ENCODE measurements around the gene ACOXL.
"Not testable (repeated sequence)": the region's sequence is repeated elsewhere in the genome, so short reads cannot be mapped to it uniquely, and the experiment has no call there.

Gene ACOXL

DNA sequence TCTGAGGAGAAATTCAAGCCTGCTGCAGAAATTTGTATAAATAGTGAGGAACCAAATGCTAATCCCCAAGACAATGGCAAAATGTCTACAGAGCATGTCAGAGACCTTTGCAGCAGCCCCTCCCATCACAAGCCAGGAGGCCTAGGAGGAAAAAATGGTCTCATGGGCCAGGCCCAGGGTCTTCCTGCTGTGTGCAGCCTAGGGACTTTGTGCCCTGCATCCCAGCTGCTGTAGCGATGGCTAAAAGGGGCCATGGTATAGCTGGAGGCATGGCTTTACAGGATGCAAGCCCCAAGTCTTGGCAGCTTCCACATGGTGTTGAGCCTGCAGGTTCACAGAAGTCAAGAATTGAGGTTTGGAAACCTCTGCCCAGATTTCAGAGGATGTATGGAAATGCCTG is 197.2 kb downstream of the ACOXL start:
- no peak for DNase-seq (ENCODE audit: low spot score)

DNA sequence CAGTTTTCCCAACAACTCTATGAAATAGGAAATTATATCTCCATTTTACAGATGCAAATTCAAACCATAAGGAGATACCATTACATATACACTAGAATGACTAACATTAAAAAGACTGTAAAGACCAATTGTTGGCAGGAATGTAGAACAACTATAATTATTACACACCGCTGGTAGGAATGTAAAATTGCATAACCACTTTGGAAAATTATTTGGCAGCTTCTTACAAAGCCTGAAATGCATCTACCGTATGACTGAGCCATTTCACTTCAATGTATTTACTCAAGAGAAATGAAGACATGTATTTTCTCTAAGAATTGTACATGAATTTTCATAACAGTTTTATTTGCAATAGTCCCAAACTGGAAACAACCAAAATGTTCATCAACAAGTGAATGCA is 199.3 kb downstream of the ACOXL start:
- no peak for DNase-seq (ENCODE audit: low spot score)

DNA sequence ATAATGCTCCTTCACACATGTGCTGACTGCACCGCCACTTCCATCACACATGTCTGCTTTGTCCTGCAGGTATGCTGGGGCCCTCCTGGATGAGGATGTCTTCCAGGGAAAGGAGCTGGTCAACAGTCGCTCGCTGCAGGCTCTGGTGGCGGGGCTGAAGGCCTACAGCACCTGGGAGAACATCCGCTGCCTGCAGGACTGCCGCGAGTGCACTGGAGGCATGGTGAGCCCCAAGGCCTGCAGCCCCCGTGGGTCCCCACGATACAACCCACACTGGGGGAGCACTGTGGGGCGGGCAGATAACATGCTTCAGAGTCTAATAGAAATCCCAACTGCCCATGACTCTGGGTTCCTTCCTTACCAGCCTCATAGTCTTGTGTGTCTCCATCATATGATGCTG is 201.0 kb downstream of the ACOXL start:
- DNase-seq (ENCODE audit: low spot score), result no peak

DNA sequence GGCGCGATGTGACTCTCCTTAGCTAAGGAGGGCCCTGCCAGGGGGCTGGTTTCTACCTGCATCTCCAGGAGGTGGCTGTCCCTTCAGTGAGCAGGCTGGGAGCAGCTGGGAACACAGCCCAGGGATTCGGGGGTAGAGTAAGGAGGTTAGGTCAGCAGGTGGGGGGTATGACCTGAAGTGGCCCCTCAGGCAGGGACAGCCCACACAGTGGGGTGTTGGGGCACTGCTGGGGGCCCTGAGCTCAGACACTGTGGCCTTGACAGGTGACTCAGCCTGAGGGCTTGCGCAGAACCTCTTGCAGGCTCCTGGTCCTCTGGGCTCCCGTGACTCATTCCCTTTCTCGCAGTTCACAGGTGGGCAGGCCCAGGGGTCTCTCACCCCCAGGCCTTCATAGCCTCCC is 202.6 kb downstream of the ACOXL start:
- no peak for DNase-seq (ENCODE audit: low spot score)

DNA sequence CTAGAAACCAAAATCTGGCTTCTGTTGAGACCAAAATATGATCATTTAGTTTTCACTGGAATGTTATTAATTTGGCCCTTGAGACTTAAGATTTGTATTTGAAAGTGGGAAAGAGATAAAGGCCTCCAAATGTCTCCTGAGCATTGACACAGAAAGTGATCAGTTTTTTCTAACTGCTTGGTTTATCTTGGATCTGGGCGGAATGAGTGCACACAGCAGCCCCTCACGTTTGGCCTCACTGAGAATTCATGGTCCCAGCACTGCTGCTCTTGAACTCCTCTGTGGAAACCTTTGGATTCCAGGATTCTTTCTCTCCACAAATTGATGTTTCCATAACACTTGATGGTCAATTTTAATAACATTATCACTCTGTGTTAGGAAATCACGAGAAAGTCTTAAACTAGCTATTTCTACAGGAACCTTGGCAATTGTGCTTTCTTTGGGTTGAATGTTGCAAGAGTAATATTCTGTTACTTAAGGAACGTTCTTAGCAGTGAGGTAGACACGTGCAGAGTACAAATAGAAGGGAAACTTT is 208.1 kb downstream of the ACOXL start:
- no peak for DNase-seq (ENCODE audit: low spot score)

DNA sequence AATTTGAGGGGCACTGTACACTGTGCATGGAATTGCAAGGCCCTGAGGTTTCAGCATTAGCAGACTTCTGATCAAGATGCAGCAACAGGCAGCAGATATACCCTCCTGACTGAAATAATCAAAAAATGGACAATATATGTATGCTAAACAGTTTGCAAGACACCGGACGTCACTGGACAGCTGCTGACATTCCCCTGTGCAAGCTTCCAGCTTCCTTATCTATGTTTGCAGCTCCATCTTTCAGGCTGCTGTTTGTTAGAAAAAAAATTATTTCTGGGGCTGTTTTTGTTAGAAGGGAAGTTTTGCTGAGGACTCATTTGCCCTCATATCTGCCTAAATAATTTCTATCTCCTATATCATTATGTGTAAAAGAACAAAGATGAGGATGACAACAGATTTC is 208.9 kb downstream of the ACOXL start:
- no peak for DNase-seq (ENCODE audit: low spot score)

DNA sequence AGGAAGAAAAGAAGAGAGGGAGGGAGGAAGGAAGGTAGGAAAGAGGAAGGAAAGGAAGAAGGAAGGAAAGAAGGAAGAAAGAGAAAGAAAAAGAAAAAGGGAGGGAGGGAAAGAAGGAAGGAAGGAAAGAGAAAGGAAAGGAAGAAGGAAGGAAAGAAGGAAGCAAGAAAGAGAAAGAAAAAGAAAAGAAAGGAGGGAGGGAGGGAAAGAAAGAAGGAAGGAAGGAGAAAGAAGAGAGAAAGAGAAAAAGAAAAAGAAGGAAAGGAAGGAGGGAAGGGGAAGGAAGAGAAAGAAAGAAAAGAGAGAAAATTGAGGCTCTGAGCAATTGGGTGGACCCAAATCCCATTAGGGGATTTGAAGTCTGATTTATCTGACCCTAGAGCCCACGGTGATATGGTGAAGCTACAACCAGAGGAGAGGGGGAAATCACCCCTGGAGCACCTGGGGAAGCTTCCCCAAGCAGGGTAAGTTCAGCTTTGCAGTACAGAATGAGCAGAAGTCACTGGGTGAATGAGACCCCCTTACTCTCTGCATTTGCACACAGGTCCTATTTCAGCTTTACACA is 210.8 kb downstream of the ACOXL start:
- DNase-seq (ENCODE audit: low spot score), result no peak

DNA sequence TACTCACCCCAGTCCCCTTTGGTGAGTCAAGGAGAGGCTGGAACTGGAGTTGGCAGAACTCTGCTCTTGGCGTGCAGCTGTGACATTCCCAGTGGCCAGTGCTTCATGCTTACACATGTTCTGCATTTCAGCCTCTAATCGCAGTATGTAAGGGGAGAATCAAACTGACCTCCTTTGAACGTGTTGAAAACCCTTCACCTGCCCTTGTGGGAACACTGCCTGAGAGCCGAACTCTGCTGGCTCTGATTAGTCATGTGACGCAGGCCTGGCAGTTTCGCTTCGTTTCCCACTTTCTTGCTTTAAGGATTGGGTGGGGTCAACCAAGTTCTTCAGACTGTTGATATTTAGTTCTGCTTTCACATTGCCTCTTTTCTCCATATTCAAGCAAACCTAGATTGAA is 214.5 kb downstream of the ACOXL start:
- no peak for DNase-seq (ENCODE audit: low spot score)

DNA sequence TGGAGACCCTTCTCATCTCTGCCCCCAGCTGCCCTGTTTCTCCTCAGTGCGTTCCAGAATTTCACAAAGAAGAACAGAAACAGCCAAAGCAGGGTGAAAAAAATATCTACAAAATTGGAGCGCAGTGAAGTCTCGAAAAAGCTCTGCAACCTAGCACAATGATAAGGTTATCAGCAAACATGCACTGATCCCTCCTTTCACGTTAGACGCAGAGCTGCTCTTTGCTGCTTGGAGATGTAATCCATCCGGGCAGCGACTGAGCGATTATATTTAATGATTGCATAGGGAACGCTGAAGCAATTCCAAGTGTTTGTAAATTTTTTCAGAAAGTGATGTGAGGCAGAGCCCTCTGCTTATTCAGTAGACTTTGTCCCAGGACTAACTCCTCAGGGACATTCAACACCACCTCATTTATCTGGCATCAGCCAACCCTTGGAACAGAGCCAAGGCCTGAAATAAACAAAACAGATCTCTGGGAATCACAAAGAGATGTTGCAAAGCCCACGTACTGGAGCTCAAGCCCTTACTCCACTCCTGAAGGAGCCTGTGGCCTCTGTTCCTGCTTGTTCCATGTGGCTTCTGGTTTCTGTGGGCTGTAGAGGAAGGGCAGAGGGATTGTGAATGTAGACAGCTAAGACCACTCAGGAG is 215.8 kb downstream of the ACOXL start:
- DNase-seq (ENCODE audit: low spot score), result no peak

DNA sequence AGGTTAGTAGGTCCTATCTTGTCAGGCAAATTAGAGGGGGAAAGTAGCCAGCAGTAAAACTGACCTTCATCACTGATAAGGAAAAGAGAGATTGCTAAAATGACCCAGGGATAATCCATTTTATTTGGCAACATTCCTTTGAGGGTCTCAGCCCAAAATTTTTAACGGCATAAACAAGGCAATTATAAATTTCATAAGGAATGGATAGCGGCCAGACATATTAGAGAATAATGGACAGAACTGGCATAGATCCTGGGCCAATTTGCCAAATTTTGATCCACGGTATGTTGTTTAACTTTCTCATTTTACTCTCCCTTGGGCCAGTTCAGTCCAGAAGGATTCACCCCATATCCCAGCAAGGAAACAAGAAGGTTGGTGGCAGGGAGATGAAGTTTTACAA is 217.9 kb downstream of the ACOXL start:
- no peak for DNase-seq (ENCODE audit: low spot score)

DNA sequence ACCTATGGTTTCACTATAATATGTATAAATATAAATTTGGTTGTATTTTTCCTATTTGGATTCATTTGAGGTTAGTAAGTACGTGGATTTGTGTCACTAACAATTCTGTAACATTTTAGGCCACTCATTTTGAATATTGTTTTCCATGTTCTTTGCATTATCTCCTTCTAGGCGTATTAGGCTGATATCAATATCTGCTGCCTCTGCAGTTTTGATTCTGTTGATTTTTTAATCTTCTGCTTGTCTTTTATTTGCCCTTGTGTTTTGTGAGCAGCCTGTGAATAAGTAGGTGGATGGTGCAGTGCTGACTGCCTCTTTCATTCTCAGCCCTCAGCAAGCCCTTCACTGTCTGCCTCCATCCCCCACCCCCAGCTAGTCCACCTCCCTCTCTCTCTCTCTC is 222.7 kb downstream of the ACOXL start:
- no peak for DNase-seq (ENCODE audit: low spot score)

DNA sequence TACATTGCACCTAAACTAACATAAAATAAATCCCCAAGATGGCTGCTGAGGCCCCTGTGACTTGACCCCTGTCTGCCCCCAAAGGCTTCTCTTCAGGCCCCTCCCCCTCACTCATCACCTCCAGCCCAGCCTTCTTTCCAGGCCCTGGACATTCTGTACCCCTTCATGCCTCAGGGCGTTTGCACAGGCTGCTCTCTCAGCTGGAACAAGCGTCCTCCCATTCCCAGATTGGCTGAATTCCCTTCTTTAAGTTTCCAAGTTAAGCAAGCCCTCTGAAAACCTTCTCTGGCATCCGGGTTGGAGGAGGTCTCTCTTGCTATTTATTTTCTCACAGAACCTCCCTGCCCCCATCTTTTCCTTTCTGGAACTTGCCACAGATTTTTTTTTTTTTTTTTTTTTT is 223.2 kb downstream of the ACOXL start:
- DNase-seq (ENCODE audit: low spot score), result no peak

DNA sequence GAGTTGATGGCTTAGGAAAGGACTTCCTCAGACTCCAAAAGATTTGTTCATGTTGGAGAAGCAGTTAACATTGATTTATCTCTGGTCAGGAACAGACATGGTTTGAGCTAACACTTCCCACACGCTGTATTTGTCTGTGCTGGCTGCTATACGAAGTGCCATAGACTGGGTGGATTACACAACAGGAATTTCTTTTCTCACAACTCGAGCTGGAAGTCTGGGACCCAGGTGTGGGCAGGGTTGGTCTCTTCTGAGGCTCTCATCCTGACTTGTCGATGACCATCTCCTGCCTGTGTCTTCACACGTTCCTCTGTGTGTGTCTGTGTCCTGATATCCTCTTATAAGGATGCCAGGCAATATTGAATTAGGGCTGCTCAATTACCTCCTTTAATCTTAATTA is 224.9 kb downstream of the ACOXL start:
- DNase-seq (ENCODE audit: low spot score), result no peak

DNA sequence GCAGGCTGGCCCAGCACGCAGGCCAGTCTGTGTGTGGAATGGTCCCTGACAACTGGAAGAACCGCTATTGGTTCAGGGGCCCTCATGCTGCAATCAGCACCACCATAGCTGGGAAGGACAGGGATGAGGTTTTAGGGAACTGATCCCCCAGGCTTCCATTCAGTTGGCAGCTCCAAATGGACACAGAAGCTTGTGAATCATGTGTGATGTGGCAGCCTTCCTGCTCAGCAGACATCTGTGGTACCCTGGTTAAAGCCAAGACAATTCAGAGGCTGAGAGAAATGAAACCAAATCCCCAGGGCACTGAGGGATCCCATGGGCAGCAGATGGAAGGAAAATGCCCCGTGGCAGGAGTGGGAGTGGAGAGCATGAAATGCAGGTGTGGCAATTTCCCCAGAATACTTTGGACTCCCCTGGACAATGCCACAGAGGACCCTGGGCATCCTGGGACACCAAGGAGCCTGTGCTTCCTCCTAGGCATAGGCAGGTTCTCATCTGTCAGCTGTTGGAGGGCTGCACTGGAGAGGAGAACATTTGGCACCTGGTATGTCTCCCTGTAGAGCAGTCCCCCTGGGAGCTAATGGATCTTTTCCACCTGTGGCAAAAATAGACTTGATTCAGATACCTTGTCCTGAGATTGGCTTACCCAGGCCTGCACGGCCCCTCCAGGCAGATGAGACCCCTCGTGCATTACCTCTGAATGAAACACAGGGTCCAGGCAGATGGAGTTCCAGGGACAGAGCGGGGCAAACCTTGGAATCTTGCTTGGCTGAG is 226.2 kb downstream of the ACOXL start:
- DNase-seq (ENCODE audit: low spot score), result no peak

DNA sequence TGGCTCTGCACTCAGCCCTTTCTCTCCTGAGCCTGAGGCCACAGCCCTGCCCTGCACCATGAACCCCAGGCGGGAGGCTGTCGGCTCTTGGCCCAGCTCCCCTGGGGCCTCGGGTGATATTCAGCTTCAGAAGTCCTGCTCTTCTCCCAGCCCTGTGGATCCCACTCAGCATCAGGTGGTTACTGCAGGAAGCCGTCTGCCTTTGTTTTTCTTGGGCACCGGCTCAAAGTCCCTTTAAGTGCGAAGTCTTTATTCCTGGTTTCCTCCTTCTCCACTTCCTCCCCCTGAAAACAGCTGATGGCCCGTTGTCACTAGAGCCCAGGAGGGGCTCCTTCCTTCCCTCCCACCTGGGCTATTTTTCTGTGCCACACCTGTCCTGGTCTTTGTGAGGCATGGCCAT is 226.8 kb downstream of the ACOXL start:
- DNase-seq (ENCODE audit: low spot score), result no peak

DNA sequence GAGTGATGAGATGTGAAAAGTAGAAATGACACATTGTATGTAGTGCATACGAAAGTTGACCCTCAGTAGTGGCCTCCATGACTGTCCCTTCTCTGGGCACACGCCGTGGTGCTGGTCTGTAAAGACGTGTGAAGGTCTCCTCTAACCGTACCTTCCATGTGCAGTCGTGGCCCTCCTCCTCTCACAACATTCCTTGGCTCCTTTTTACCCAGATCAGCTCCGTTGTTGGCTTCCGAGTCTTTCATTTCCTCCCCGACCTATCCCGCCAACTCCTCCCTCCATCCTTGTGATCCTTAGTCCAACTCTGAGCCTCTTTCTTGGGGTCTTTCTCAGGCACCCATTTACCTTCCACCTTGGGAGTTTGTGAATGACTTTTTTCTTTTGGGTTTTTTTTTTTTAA is 227.9 kb downstream of the ACOXL start:
- no peak for DNase-seq (ENCODE audit: low spot score)

DNA sequence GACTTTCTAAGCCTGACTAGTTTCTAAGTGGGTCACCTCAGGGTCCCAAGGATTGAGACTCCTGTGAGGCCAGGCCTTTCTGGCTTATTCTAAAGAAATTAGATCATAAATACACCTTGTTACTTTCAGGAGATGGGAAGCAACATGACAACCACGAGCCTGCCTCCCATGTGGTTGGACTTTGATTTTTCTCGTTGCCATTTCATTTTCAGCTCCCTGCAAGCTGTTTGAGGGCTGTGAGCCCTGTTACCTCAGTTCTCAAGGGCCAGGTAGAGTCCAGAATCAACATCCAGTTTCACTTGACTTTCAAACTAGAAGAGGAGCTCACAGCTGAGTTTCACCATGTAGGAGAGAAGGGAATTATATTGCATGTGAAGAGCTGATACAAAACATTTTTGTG is 228.6 kb downstream of the ACOXL start:
- DNase-seq (ENCODE audit: low spot score), result no peak

DNA sequence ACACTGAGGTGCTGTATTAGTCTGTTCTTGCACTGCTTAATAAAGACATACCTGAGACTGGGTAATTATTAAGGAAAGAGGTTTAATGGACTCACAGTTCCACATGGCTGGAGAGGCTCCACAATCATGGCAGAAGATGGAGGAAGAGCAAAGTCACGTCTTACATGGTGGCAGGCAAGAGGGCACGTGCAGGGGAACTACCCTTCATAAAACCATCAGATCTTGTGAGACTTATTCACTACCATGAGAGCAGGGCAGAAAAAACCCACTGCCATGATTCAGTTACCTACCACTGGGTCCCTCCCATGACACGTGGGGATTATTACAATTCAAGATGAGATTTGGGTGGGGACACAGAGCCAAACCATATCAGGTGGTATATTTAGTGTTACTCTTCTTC is 229.3 kb downstream of the ACOXL start:
- DNase-seq (ENCODE audit: low spot score), result not testable (repeated sequence)

DNA sequence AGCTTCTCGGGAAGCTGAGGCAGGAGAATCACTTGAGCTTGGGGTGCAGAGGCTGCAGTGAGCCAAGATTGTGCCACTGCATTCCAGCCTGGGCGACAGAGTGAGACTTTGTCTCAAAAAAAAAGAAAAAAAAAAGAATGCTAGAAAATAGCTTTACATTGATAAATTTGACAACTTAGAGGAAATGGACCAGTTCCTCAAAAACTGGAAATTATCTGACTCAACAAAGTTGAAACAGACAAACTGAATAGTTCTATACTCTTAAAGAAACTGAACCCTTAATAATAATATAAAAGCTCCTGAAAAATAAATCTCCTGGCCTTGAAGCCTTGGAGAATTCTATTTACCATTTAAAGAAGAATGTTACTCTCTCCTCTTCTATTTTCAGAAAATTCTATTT is 237.3 kb downstream of the ACOXL start:
- DNase-seq (ENCODE audit: low spot score), result no peak

DNA sequence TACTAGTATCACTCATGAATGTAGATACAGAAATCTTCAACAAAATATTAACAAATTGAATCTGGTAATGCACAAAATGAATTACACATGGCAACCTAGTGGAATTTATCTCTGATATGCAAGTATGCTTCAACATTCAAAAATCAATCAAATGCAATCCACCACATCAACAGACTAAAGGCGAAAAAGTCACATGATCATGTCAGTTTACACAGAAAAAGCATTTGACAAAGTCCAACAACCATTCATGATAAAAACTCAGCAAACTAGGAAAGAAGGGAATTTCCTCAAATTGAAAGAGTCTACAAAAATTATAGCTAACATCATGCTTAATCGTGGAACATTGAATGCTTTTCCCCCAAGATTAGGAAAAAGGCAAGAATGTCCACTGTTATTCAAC is 237.8 kb downstream of the ACOXL start:
- DNase-seq (ENCODE audit: low spot score), result no peak

DNA sequence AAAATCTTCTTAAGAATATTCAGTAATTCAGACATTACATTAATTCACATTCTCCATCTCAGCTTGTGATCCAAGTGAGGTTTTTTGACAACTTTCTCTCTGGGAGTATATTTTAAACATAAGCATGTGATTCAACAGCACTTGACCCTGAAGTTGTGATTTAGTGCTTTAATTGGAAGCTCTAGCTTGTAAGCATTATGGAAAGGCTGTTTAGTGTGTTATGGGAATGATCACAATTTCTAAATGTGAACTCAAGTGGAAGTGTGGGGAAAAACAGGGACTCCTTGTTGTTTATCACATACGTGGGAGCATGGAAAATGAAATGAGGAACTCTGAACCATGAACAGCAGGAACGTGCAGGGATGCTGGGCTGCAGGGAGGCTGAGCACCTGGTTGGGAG is 239.4 kb downstream of the ACOXL start:
- no peak for DNase-seq (ENCODE audit: low spot score)

DNA sequence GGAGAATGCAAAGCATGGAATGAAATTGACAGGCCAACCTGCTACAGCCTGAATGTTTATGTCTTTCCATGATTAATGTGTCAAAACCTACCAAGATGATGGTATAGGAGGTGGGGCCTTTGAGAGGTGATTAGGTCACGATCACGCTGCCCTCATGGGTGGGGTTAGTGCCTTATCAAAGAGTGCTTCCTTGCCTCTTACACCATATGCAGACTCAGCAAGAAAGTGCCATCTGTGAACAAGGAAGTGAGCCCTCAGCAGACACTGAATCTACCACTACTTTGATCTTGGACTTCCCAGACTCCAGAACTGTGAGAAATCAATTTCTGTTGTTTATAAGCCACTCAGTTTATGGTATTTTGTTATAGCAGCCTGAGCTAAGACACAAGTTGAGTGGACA is 240.9 kb downstream of the ACOXL start:
- no peak for DNase-seq (ENCODE audit: low spot score)

DNA sequence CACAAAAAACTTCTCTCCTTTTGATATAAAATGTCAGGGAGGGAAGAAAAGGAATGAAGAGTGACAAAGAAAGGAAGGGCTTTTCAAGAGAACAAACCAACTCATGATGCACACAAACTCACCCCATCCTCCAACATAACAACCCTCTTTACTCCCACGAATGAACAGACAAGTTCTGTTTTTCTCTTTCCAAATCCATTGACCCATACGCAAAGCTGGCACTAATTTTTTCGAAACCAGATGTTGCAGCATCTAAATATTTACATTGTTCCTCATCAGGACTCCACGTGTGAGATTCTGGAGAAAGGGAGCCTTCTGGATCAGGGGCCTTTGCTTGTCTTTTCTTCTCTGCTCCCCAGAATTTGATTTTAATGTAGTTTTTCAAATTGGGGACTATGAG is 245.0 kb downstream of the ACOXL start:
- no peak for DNase-seq (ENCODE audit: low spot score)

DNA sequence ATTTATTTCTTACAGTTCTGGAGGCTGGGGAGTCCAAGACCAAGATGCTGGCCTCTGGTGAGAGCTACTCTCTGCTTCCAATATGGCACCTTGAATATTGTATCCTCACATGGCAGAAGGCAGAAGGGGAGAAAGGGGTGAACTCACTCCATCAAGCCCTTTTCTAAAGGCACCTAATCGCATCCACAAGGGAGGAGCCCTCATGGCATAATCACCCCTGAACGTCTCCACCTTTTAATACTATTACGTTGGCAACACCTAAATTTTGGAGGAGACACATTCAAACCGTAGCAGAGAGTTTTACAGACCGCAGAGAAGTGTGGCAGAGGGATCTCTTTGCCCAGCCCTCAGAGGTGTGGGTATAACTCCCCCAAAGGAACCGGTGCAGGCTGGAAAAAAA is 245.8 kb downstream of the ACOXL start:
- no peak for DNase-seq (ENCODE audit: low spot score)

Measured in LoVo (cell line).